Mesodermal cell (in vitro differentiated cells): ENCODE results near the gene JARID2.
A peak's percentile ranks its signal among the peaks of the same experiment; 100 is the strongest.

Experiments used
- H3K27ac ChIP-seq: 2 replicates; pipeline ENCODE4 v1.7.0; 2013; ENCODE audit warnings: mild to moderate bottlenecking, low read depth, low read length, moderate library complexity; ENCODE audit not compliant: severe bottlenecking
- H3K36me3 ChIP-seq: 2 replicates; pipeline ENCODE4 v1.7.1; 2013; ENCODE audit warnings: mild to moderate bottlenecking, low read length, moderate library complexity; ENCODE audit not compliant: control insufficient read depth, insufficient read depth
- H3K4me1 ChIP-seq: one replicate; pipeline ENCODE4 v1.7.1; 2013; ENCODE audit warnings: mild to moderate bottlenecking, low read length; ENCODE audit not compliant: insufficient read depth, control insufficient read depth, poor library complexity, severe bottlenecking
- H3K4me3 ChIP-seq: 2 replicates; pipeline ENCODE4 v1.7.0; 2013; ENCODE audit warnings: low read length, control low read depth, mild to moderate bottlenecking; ENCODE audit not compliant: insufficient read depth, poor library complexity, severe bottlenecking; ENCODE audit errors: extremely low read depth
- H3K9me3 ChIP-seq: 2 replicates; pipeline ENCODE4 v1.7.1; 2013; ENCODE audit warnings: mild to moderate bottlenecking, low read length, moderate library complexity; ENCODE audit not compliant: control insufficient read depth
- WGBS, 2 experiments: methylation state at CpG; one replicate each; pipeline ENCODE4 v1.1.5; 2013; ENCODE audit warnings: missing lambda C conversion rate in 2 of 2; ENCODE audit not compliant: insufficient coverage in 2 of 2; 5-methylcytosine and 5-hydroxymethylcytosine counted together

The JARID2 gene

GRCh38 chr6:15389765-15390723, 144.2 kb downstream of the JARID2 start:
- WGBS, 2 experiments: 65 to 67% methylated on average over 7 to 10 of the region's 14 CpGs
- Histone ChIP-seq H3K36me3 (no peaks in the 10 kb centered on the region), H3K9me3 (no peaks in the 10 kb centered on the region), H3K27ac (no peak overlapping the region), H3K4me3 (no peak overlapping the region), H3K4me1 (peaks cover 18% of the 10 kb centered on the region)

GRCh38 chr6:15391500-15391899, 145.6 kb downstream of the JARID2 start:
- 100% methylated on average over 1 of the region's 1 CpG; no CpG with 5 or more reads in 1 of the 2 experiments for WGBS, 2 experiments
- H3K36me3 ChIP-seq: no peaks in the 10 kb centered on the region
- no peak overlapping the region for H3K4me3 ChIP-seq
- H3K9me3 ChIP-seq: no peaks in the 10 kb centered on the region
- H3K27ac ChIP-seq: no peak overlapping the region
- peaks cover 13% of the 10 kb centered on the region for H3K4me1 ChIP-seq

- H3K4me3 ChIP-seq: no peak overlapping the region
- 84% methylated on average over 2 to 5 of the region's 6 CpGs for WGBS, 2 experiments
- H3K27ac ChIP-seq: no peak overlapping the region
- H3K36me3 ChIP-seq: no peaks in the 10 kb centered on the region
- peaks cover 13% of the 10 kb centered on the region for H3K4me1 ChIP-seq
- no peaks in the 10 kb centered on the region for H3K9me3 ChIP-seq
Measured at GRCh38 chr6:15392182-15392581, 146.3 kb downstream of the JARID2 start.

- Histone ChIP-seq H3K36me3 (no peaks in the 10 kb centered on the region), H3K4me1 (peaks cover 13% of the 10 kb centered on the region), H3K27ac (no peak overlapping the region), H3K4me3 (no peak overlapping the region), H3K9me3 (no peaks in the 10 kb centered on the region)
- WGBS, 2 experiments: 96 to 100% methylated on average over 5 of the region's 7 CpGs
Measured at GRCh38 chr6:15393605-15394004, 147.7 kb downstream of the JARID2 start.

- Histone ChIP-seq H3K4me1 (peaks cover 6% of the 10 kb centered on the region), H3K9me3 (no peaks in the 10 kb centered on the region), H3K27ac (no peak overlapping the region), H3K4me3 (no peak overlapping the region), H3K36me3 (no peaks in the 10 kb centered on the region)
- WGBS, 2 experiments: 90 to 95% methylated on average over 4 to 6 of the region's 8 CpGs
Measured at GRCh38 chr6:15395087-15395486, 149.2 kb downstream of the JARID2 start.

- H3K27ac ChIP-seq: no peak overlapping the region
- no peak overlapping the region for H3K4me3 ChIP-seq
- no CpG with 5 or more reads among the region's 3 CpGs for WGBS, 2 experiments
- H3K36me3 ChIP-seq: no peaks in the 10 kb centered on the region
- H3K4me1 ChIP-seq: peaks cover 16% of the 10 kb centered on the region
- no peaks in the 10 kb centered on the region for H3K9me3 ChIP-seq
Measured at GRCh38 chr6:15396808-15397207, 150.9 kb downstream of the JARID2 start.

- WGBS, 2 experiments: 97 to 100% methylated on average over 2 to 6 of the region's 8 CpGs
- no peak overlapping the region for H3K27ac ChIP-seq
- no peaks in the 10 kb centered on the region for H3K9me3 ChIP-seq
- peaks cover 36% of the 10 kb centered on the region for H3K4me1 ChIP-seq
- no peaks in the 10 kb centered on the region for H3K36me3 ChIP-seq
- no peak overlapping the region for H3K4me3 ChIP-seq
Measured at GRCh38 chr6:15398633-15399275, 152.9 kb downstream of the JARID2 start.

- Histone ChIP-seq H3K4me1 (peaks cover 43% of the 10 kb centered on the region), H3K36me3 (no peaks in the 10 kb centered on the region), H3K27ac (peak overlapping the region; percentile 72), H3K9me3 (no peaks in the 10 kb centered on the region), H3K4me3 (no peak overlapping the region)
- WGBS, 2 experiments: 41 to 48% methylated on average over 5 to 8 of the region's 9 CpGs
Measured at GRCh38 chr6:15399641-15400470, 154.0 kb downstream of the JARID2 start.

GRCh38 chr6:15400572-15401004, 154.7 kb downstream of the JARID2 start:
- Histone ChIP-seq H3K36me3 (no peaks in the 10 kb centered on the region), H3K4me3 (no peak overlapping the region), H3K9me3 (no peaks in the 10 kb centered on the region), H3K4me1 (peaks cover 49% of the 10 kb centered on the region), H3K27ac (peak overlapping the region; percentile 72)
- WGBS, 2 experiments: 68 to 70% methylated on average over 7 of the region's 14 CpGs

GRCh38 chr6:15401120-15401519, 155.3 kb downstream of the JARID2 start:
- WGBS, 2 experiments: 100% methylated on average over 1 of the region's 1 CpG

More at GRCh38 chr6:15401120-15401519, 155.3 kb downstream of the JARID2 start:
- peaks cover 49% of the 10 kb centered on the region for H3K4me1 ChIP-seq
- H3K27ac ChIP-seq: peak overlapping the region; percentile 55
- no peak overlapping the region for H3K4me3 ChIP-seq
- H3K9me3 ChIP-seq: no peaks in the 10 kb centered on the region
- H3K36me3 ChIP-seq: no peaks in the 10 kb centered on the region
